ENCODE data around the gene MYL6B. TPM values are rescaled to one million over a fixed set of nuclear protein-coding genes. Genes with fewer than 3 reads are reported as not detected.

MYL6B gene
- polyA plus RNA-seq, 2 of the 4 experiments (the other 2 are of a cell fraction) = 67.0 to 83.9 TPM

DNA sequence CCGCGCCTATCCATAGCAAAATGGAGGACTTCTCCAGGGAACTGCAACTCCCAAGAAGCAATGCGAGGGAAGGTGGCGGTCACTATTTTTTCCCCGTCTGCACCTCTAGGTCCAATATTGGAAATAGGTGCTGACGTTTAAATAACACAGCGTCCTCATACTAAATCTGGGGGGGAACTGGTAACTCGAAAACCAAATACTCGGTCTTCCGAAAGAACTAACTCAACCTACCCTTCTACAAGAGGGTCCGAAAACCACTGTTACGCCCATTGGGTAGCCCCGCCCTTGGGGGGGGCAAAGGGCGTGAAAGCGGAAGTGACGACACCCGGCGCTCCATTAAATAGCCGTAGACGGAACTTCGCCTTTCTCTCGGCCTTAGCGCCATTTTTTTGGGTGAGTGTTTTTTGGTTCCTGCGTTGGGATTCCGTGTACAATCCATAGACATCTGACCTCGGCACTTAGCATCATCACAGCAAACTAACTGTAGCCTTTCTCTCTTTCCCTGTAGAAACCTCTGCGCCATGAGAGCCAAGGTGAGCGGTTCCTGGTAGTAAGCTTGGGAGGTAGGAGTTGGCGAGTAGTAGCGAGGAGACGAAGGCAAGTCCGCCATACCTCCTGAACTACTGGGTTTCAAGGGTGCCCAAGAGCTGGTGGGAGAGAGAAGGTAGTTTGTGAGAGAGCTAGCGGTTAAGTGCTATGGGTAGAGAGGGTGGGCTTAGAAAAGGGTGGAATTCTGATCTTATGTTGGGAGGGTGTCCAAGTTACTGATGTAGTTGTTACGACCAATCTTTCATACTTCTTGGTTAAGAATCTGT is 35.9 kb upstream of the MYL6B start, which contains the start of gene RPL41 (continued):
- TF ChIP-seq CEBPB (IDR thresholded peaks at IDR 0.05) (no peak), CBX2 (IDR thresholded peaks at IDR 0.05; ENCODE audit: borderline replicate concordance, low read depth) (no peak), ZSCAN20 (CRISPR knock-in tag; IDR thresholded peaks at IDR 0.05) (no peak), EHMT2 (IDR thresholded peaks at IDR 0.05; ENCODE audit: low read depth) (no peak), ZC3H11A (IDR thresholded peaks at IDR 0.05) (no peak), JUN (IDR thresholded peaks at IDR 0.05) (peak; percentile 99), MAZ (IDR thresholded peaks at IDR 0.05; ENCODE audit: borderline replicate concordance, low read depth, low read length) (no peak; the same call in 1 of the 2 replicates), PHF8 (IDR thresholded peaks at IDR 0.05; ENCODE audit: borderline replicate concordance, low read depth) (peak; percentile 92), HDAC2 (IDR thresholded peaks at IDR 0.05) (no peak), RAD21 (conservative IDR thresholded peaks at IDR 0.05 in 1 of 2, IDR thresholded peaks at IDR 0.05 in 1 of 2) (no peak), ESRRA (IDR thresholded peaks at IDR 0.05; ENCODE audit: borderline replicate concordance, low read length) (no peak), GATA3 (IDR thresholded peaks at IDR 0.05; ENCODE audit: borderline replicate concordance) (peak; percentile 35), TP53 (CRISPR knock-in tag; IDR thresholded peaks at IDR 0.05) (peak; percentile 90), HEYL (CRISPR knock-in tag; IDR thresholded peaks at IDR 0.05) (no peak), HOXB13 (CRISPR knock-in tag; IDR thresholded peaks at IDR 0.05; ENCODE audit: low read depth) (no peak), JUNB (IDR thresholded peaks at IDR 0.05) (no peak), RNF2 (IDR thresholded peaks at IDR 0.05; ENCODE audit: borderline replicate concordance, low read depth) (no peak), NFE2L2 (conservative IDR thresholded peaks at IDR 0.05; ENCODE audit: low read length) (no peak), POLR2AphosphoS2 (conservative IDR thresholded peaks at IDR 0.05; ENCODE audit: low read length) (no peak), RARB (CRISPR knock-in tag; IDR thresholded peaks at IDR 0.05) (peak; percentile 85), CHD4 (IDR thresholded peaks at IDR 0.05; ENCODE audit: borderline replicate concordance) (no peak)
- TF ChIP-seq, protein P1, sequence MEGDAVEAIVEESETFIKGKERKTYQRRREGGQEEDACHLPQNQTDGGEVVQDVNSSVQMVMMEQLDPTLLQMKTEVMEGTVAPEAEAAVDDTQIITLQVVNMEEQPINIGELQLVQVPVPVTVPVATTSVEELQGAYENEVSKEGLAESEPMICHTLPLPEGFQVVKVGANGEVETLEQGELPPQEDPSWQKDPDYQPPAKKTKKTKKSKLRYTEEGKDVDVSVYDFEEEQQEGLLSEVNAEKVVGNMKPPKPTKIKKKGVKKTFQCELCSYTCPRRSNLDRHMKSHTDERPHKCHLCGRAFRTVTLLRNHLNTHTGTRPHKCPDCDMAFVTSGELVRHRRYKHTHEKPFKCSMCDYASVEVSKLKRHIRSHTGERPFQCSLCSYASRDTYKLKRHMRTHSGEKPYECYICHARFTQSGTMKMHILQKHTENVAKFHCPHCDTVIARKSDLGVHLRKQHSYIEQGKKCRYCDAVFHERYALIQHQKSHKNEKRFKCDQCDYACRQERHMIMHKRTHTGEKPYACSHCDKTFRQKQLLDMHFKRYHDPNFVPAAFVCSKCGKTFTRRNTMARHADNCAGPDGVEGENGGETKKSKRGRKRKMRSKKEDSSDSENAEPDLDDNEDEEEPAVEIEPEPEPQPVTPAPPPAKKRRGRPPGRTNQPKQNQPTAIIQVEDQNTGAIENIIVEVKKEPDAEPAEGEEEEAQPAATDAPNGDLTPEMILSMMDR (IDR thresholded peaks at IDR 0.05) = no peak
- TF ChIP-seq, protein P2, sequence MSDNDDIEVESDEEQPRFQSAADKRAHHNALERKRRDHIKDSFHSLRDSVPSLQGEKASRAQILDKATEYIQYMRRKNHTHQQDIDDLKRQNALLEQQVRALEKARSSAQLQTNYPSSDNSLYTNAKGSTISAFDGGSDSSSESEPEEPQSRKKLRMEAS (IDR thresholded peaks at IDR 0.05) = peak; percentile 98
- TF ChIP-seq, protein P3, sequence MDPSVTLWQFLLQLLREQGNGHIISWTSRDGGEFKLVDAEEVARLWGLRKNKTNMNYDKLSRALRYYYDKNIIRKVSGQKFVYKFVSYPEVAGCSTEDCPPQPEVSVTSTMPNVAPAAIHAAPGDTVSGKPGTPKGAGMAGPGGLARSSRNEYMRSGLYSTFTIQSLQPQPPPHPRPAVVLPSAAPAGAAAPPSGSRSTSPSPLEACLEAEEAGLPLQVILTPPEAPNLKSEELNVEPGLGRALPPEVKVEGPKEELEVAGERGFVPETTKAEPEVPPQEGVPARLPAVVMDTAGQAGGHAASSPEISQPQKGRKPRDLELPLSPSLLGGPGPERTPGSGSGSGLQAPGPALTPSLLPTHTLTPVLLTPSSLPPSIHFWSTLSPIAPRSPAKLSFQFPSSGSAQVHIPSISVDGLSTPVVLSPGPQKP (IDR thresholded peaks at IDR 0.05; ENCODE audit: low read depth, low read length) = no peak
- TF ChIP-seq, protein P4, sequence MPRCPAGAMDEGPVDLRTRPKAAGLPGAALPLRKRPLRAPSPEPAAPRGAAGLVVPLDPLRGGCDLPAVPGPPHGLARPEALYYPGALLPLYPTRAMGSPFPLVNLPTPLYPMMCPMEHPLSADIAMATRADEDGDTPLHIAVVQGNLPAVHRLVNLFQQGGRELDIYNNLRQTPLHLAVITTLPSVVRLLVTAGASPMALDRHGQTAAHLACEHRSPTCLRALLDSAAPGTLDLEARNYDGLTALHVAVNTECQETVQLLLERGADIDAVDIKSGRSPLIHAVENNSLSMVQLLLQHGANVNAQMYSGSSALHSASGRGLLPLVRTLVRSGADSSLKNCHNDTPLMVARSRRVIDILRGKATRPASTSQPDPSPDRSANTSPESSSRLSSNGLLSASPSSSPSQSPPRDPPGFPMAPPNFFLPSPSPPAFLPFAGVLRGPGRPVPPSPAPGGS (IDR thresholded peaks at IDR 0.05) = peak; percentile 99
